Measurements from ENCODE around the gene CDON.

- TF ChIP-seq ZBTB8A (CRISPR knock-in tag; IDR thresholded peaks at IDR 0.05; ENCODE audit: borderline replicate concordance, low read depth), result no peak
- TF ChIP-seq SETDB1 (CRISPR knock-in tag; IDR thresholded peaks at IDR 0.05; ENCODE audit: borderline replicate concordance), result no peak
These were observed 67.4 kb downstream of the CDON start for GRCh38 chr11:125995313-125995712.

Data from HepG2 (cell line).